Smooth muscle cell (in vitro differentiated cells): ENCODE data around the gene CD84. TPM values are rescaled to one million over a fixed set of nuclear protein-coding genes. Genes with fewer than 3 reads are reported as not detected.

Source experiments
- DNase-seq: peaks from one replicate; lab custom pipeline; 2025; ENCODE audit not compliant: unreplicated experiment; lab: John Stamatoyannopoulos, UW
- H2AFZ ChIP-seq: fragments of 200-600 bp; sonication (generic); 2 replicates; pipeline ENCODE4 v1.6.0; 2016; ENCODE audit warnings: antibody characterized with exemption, low read depth, mild to moderate bottlenecking
- H3F3A ChIP-seq: fragments of 200-600 bp; sonication (generic); 2 replicates; pipeline ENCODE4 v1.6.0; 2017; ENCODE audit warnings: antibody characterized with exemption, low read depth
- H3K27ac ChIP-seq: fragments of 200-600 bp; sonication (generic); 2 replicates; pipeline ENCODE4 v1.5.1; 2016; ENCODE audit warnings: low read depth, mild to moderate bottlenecking
- H3K27me3 ChIP-seq: fragments of 200-600 bp; sonication (generic); 2 replicates; pipeline ENCODE4 v1.6.1; 2016; ENCODE audit warnings: low read depth, mild to moderate bottlenecking
- H3K36me3 ChIP-seq: fragments of 200-600 bp; sonication (generic); 2 replicates; pipeline ENCODE4 v1.5.1; 2016; ENCODE audit warnings: low read depth
- H3K4me1 ChIP-seq: fragments of 200-600 bp; sonication (generic); 2 replicates; pipeline ENCODE4 v1.5.1; 2016; ENCODE audit warnings: low read depth
- H3K4me2 ChIP-seq: fragments of 200-600 bp; sonication (generic); 2 replicates; pipeline ENCODE4 v1.6.0; 2016; ENCODE audit warnings: mild to moderate bottlenecking
- H3K4me3 ChIP-seq: fragments of 200-600 bp; sonication (generic); 2 replicates; pipeline ENCODE4 v1.5.1; 2016; ENCODE audit warnings: mild to moderate bottlenecking
- H3K79me2 ChIP-seq: fragments of 200-600 bp; sonication (generic); 2 replicates; pipeline ENCODE4 v1.6.0; 2016; ENCODE audit warnings: low read depth, mild to moderate bottlenecking
- H3K9ac ChIP-seq: fragments of 200-600 bp; sonication (generic); 2 replicates; pipeline ENCODE4 v1.6.0; 2016; ENCODE audit warnings: low read depth
- H3K9me3 ChIP-seq: fragments of 200-600 bp; sonication (generic); replicated peaks from 2 replicates; pipeline ENCODE4 v1.5.1; 2016; ENCODE audit warnings: low read depth
- H4K20me1 ChIP-seq: fragments of 200-600 bp; sonication (generic); 2 replicates; pipeline ENCODE4 v1.6.0; 2016; ENCODE audit warnings: low read depth
- CTCF ChIP-seq: fragments of 200-600 bp; sonication (generic); IDR thresholded peaks from 2 replicates; pipeline ENCODE4 v1.5.1; 2017; ENCODE audit warnings: borderline replicate concordance, mild to moderate bottlenecking, antibody characterized with exemption; ENCODE audit not compliant: insufficient read depth, poor library complexity, severe bottlenecking
- WGBS: methylation state at CpG from one replicate; pipeline ENCODE4 v1.1.7; 2016; ENCODE audit warnings: low lambda C conversion rate; 5-methylcytosine and 5-hydroxymethylcytosine counted together
- polyA plus RNA-seq: library from polyadenylated mRNA; unstranded; fragments of >200 nt; fragmentation: Nextera tagmentation; extraction: Ambion mirVana; gene quantifications from 2 replicates; pipeline ENCODE4 v1.2.1, GENCODE V29; 2016
- total RNA-seq: library from RNA; depleted of rRNA; stranded (reverse); fragments of >200 nt; gene quantifications from 2 replicates; pipeline ENCODE4 v1.2.3, GENCODE V29; 2014

The CD84 gene
- total and polyA plus RNA-seq, 2 experiments from 2014 or later: not detected

DNA sequence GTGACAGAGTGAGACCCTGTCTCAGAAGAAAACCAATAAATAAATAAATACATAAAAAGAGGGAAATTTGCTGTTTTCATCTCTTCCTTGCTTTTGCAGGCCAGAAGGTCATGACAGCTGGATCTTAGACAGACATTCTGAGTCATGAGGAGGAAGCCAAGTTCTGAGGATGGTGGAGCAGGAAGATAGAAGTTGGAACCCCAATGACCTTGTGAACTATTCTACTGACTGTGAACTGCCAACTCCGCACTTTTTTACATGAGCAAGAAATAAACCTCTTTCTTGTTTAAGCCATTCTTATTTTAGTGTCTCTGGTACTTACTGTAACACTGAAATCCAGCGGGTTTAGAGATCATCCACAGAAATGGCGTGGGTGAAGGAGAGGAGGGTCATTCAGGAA lies 8.5 kb downstream of the CD84 start:
- H3K4me1 ChIP-seq: no peaks in the 10 kb centered on the region
- H3K27me3 ChIP-seq: no peaks in the 10 kb centered on the region
- TF ChIP-seq CTCF: no peak
- H3K79me2 ChIP-seq: no peaks in the 10 kb centered on the region
- no peak overlapping the region for H3K4me2 ChIP-seq
- no peaks in the 10 kb centered on the region for H3F3A ChIP-seq
- 72% methylated on average over 3 of the region's 3 CpGs for WGBS
- no peak for DNase-seq
- no peaks in the 10 kb centered on the region for H3K36me3 ChIP-seq
- no peaks in the 10 kb centered on the region for H4K20me1 ChIP-seq
- no peaks in the 10 kb centered on the region for H3K9me3 ChIP-seq
- no peak overlapping the region for H3K9ac ChIP-seq
- no peak overlapping the region for H3K4me3 ChIP-seq
- no peak overlapping the region for H3K27ac ChIP-seq
- H2AFZ ChIP-seq: no peak overlapping the region

- Histone ChIP-seq H3K79me2 (no peaks in the 10 kb centered on the region), H3K4me1 (no peaks in the 10 kb centered on the region), H3F3A (no peaks in the 10 kb centered on the region), H3K4me3 (no peak overlapping the region), H3K9ac (no peak overlapping the region), H3K27ac (no peak overlapping the region), H3K9me3 (no peaks in the 10 kb centered on the region), H3K27me3 (no peaks in the 10 kb centered on the region), H3K4me2 (no peak overlapping the region), H3K36me3 (no peaks in the 10 kb centered on the region), H2AFZ (no peak overlapping the region), H4K20me1 (no peaks in the 10 kb centered on the region)
- TF ChIP-seq CTCF: no peak
- WGBS: 88% methylated on average over 2 of the region's 2 CpGs
- no peak for DNase-seq
These were observed 9.5 kb downstream of the CD84 start for GRCh38 chr1:160569806-160570205.

DNA sequence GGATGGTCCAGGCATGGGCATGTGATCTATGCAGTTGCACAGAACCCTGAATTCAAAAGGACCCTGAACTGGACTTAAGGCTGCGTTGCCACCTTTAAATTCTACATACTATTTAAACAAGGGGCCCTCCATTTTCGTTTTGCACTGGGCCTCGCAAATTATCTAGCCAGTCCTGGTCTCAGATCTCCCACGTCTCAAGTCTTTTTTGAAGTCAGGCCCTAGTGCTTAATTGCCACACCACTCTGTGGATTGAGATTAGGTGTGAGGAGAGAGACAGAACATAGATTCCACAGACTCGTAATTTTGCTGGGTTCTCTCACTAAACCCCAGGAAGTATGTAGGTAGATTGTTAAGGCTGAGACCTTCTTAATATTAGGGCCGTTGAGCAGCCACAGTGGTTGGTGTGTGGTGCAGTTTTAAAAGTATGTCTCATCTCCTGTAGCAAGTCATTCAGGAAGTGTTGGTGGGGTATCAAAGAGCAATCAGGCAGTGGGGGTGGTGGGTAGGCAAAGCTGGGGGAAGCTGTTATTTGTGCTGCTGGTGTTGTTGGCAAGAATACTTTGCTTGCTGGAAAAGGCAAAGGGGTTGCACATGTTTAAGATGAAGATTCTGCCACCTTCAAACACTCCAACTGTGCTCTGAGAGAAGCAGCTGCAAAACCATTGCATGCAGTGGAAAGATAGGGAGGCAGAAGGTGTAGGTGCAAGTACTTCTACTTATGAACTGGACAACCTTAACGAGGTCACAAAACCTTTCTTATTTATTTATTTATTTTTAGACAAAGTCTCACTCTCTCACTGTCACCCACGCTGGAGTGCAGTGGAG lies 11.2 kb downstream of the CD84 start:
- H3K79me2 ChIP-seq: no peaks in the 10 kb centered on the region
- no peak overlapping the region for H3K4me2 ChIP-seq
- no peak for TF ChIP-seq CTCF
- H2AFZ ChIP-seq: peak overlapping the region; percentile 66
- H3K9me3 ChIP-seq: no peaks in the 10 kb centered on the region
- no peaks in the 10 kb centered on the region for H3K27me3 ChIP-seq
- no peaks in the 10 kb centered on the region for H3K4me1 ChIP-seq
- no peaks in the 10 kb centered on the region for H3F3A ChIP-seq
- DNase-seq: no peak
- no peaks in the 10 kb centered on the region for H3K36me3 ChIP-seq
- no peak overlapping the region for H3K9ac ChIP-seq
- no peak overlapping the region for H3K27ac ChIP-seq
- H3K4me3 ChIP-seq: no peak overlapping the region
- H4K20me1 ChIP-seq: no peaks in the 10 kb centered on the region
- 59% methylated on average over 8 of the region's 8 CpGs for WGBS

GRCh38 chr1:160567341-160567740 lies 12.0 kb downstream of the CD84 start:
- no peaks in the 10 kb centered on the region for H3K27me3 ChIP-seq
- WGBS: 42% methylated on average over 5 of the region's 5 CpGs
- H3F3A ChIP-seq: no peaks in the 10 kb centered on the region

More at GRCh38 chr1:160567341-160567740, 12.0 kb downstream of the CD84 start:
- H3K36me3 ChIP-seq: no peaks in the 10 kb centered on the region
- H3K9me3 ChIP-seq: no peaks in the 10 kb centered on the region
- H3K79me2 ChIP-seq: no peaks in the 10 kb centered on the region
- H3K4me3 ChIP-seq: no peak overlapping the region
- no peak overlapping the region for H3K4me2 ChIP-seq
- TF ChIP-seq CTCF: no peak
- H3K9ac ChIP-seq: no peak overlapping the region
- H3K4me1 ChIP-seq: no peaks in the 10 kb centered on the region
- H2AFZ ChIP-seq: no peak overlapping the region
- H4K20me1 ChIP-seq: no peaks in the 10 kb centered on the region
- no peak overlapping the region for H3K27ac ChIP-seq
- no peak for DNase-seq
